K562 (cell line): ENCODE results near the gene ZNF487. TPM values are rescaled to one million over a fixed set of nuclear protein-coding genes. Genes with fewer than 3 reads are reported as not detected.
A peak's percentile ranks its signal among the peaks of the same experiment; 100 is the strongest.

Source experiments
- CHD7 ChIP-seq: fragments of 200-600 bp; sonication (generic); IDR thresholded peaks from one replicate; pipeline ENCODE4 v1.6.1; 2012; ENCODE audit warnings: mild to moderate bottlenecking, low read depth, low read length, inconsistent platforms
- NKRF ChIP-seq: fragments of 450-650 bp; IDR thresholded peaks from 2 replicates; pipeline ENCODE4 v1.6.1; 2016; ENCODE audit warnings: borderline replicate concordance
- ZNF318 ChIP-seq, 2 experiments: fragments of 450-650 bp; IDR thresholded peaks; 2 replicates each; pipeline ENCODE4 v1.6.1; 2016; ENCODE audit warnings: mild to moderate bottlenecking in 2 of 2, borderline replicate concordance in 1 of 2, low read depth in 1 of 2, moderate library complexity in 1 of 2
- polyA plus RNA-seq, 8 experiments: library from polyadenylated mRNA; depleted of rRNA in 4 of 8; stranded (reverse) in 5 of 8; unstranded in 3 of 8; fragments of >200 nt; fragmentation: Nextera tagmentation in 2 of 8; fragmentation: Illumina TruSeq in 1 of 8; extraction: Ambion mirVana in 2 of 8; extraction: Trizol in 1 of 8; gene quantifications; 2 replicates each; pipeline versions ENCODE4 v1.2.1 to v1.2.3, GENCODE V29; 2011 to 2014; ENCODE audit warnings: inconsistent platforms in 1 of 8, missing spikeins in 1 of 8
- total RNA-seq, 7 experiments: library from RNA; depleted of rRNA in 6 of 7; stranded (reverse); fragments of >200 nt in 6 of 7; fragmentation: Illumina TruSeq in 2 of 7; extraction: Trizol in 2 of 7; gene quantifications; 2 replicates each; pipeline versions ENCODE4 v1.2.1 to v1.2.3, GENCODE V29; 2011 to 2021; ENCODE audit warnings: low replicate concordance in 1 of 7

ZNF487 gene
- total and polyA plus RNA-seq, 9 of the 15 experiments (the other 6 are each of a cell fraction or from before 2014, with no cell fraction given): 1.9 to 6.5 (median 4.2) TPM

DNA sequence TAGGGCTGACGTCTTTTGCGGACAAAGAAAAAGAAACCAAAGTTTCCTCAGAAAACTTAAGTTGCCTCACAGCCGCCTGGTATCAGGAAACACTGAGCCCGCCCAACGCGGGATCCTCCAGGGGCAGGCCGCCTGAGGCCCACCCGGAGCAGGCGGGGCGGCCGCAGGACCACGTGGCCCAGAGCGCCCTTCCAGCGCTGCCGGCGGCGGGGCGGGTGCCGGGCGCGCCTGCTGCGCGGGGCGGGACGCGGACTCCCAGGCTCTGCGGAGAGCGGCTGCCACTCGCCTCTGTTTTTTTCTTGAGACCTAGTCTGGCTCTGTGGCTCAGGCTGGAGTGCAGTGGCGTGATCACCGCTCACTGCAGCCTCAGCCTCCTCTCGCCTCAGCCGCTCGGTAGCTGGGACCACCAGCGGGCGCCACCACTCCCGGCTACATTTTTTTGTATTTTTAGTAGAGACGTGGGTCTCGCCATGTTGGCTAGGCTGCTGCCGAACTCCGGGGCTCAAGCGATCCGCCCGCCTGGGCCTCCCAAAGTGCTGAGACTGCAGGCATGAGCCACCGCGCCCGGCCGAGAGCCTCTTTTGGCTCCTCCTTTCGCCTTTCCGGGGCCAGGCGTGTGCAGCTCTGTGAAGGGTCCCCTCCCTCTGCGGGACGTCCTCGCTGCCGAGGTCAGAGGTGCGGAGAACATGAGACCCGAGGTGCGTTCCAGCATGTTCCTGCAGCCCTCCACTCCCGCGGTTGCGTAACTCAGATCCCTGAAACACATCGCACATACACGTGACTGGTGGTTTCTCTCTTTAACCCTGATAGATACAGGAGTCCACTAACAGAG is 16.3 kb upstream of the ZNF487 start (continued):
- no peak for TF ChIP-seq CHD7
- TF ChIP-seq NKRF: peak; percentile 70; the same call in 1 of the 2 replicates
- peak in 1 of 2 experiments; percentile 61; a peak in 1 of 4 replicates for TF ChIP-seq ZNF318 (IDR thresholded peaks at IDR 0.05; ENCODE audit: borderline replicate concordance in 1 of 2, low read depth in 1 of 2)
